Fibroblast of lung (primary cell): Measurements from ENCODE around the gene PRKAG1.

Experiments used
- EZH2 ChIP-seq: IDR thresholded peaks from 2 replicates; pipeline ENCODE4 v1.5.1; 2012; ENCODE audit warnings: low read length, control low read depth, mild to moderate bottlenecking; ENCODE audit errors: missing control alignments
- TF ChIP-seq, protein P1 (sequence below), 2 donors: IDR thresholded peaks in 1 of 2; conservative IDR thresholded peaks in 1 of 2; 1 replicate in 1 of 2; 2 replicates in 1 of 2; pipeline ENCODE4 v1.5.1; 2011 to 2012; ENCODE audit warnings: low read length in 2 of 2, control low read depth in 1 of 2, inconsistent platforms in 1 of 2, low read depth in 1 of 2, mild to moderate bottlenecking in 1 of 2

DNA sequence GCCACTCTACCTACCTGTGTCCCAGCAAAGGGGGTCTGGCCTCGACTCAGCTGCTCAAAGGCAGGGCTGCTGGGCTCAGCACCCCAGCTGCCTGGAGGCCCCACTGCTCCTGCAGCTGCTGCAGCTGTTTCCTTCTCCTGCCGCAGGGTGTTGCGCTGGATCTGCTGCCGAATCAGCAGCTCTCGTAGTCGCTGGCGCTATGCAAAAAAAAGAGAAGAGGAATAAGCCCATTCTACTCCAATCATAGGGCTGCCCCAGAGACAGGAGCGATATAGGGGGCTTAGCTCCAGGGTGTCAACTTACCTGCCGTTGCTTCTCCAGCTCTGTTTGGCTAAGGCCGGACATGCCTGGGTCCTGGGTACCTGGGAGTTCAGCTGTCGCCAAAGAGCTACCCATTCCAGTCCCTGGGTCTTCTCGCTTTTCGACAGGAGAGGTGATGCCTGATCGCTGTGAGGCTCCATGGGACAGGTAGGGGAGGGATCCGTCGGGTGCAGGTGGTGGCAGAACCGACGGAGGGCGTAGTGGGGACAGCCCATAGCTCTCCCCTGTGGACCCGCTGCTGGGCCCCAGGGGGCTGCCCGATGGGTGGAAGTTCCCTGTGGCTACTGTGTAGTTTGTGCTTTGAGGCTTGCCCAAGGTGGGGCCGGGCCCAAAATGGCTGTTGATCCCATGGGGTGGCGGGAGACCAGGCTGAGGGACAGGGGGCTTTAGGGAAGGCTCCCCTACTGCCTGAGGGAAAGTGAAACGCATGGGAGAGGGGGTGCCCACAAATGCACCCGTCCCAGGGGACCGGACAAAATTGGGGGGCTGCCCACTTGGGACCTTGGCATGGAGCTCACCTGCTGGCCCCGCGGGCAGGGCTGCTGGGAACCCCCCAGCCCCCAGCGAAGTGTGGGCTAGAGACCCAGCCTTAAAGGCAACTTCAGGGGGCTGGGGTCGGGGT lies 21.1 kb upstream of the PRKAG1 start:
- TF ChIP-seq, protein P1, sequence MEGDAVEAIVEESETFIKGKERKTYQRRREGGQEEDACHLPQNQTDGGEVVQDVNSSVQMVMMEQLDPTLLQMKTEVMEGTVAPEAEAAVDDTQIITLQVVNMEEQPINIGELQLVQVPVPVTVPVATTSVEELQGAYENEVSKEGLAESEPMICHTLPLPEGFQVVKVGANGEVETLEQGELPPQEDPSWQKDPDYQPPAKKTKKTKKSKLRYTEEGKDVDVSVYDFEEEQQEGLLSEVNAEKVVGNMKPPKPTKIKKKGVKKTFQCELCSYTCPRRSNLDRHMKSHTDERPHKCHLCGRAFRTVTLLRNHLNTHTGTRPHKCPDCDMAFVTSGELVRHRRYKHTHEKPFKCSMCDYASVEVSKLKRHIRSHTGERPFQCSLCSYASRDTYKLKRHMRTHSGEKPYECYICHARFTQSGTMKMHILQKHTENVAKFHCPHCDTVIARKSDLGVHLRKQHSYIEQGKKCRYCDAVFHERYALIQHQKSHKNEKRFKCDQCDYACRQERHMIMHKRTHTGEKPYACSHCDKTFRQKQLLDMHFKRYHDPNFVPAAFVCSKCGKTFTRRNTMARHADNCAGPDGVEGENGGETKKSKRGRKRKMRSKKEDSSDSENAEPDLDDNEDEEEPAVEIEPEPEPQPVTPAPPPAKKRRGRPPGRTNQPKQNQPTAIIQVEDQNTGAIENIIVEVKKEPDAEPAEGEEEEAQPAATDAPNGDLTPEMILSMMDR (conservative IDR thresholded peaks at IDR 0.05 in 1 of 2, IDR thresholded peaks at IDR 0.05 in 1 of 2; ENCODE audit: low read depth in 1 of 2, low read length in 2 of 2): no peak
- TF ChIP-seq EZH2: no peak
